ENCODE data around the gene TNS3.

The TNS3 gene

DNA sequence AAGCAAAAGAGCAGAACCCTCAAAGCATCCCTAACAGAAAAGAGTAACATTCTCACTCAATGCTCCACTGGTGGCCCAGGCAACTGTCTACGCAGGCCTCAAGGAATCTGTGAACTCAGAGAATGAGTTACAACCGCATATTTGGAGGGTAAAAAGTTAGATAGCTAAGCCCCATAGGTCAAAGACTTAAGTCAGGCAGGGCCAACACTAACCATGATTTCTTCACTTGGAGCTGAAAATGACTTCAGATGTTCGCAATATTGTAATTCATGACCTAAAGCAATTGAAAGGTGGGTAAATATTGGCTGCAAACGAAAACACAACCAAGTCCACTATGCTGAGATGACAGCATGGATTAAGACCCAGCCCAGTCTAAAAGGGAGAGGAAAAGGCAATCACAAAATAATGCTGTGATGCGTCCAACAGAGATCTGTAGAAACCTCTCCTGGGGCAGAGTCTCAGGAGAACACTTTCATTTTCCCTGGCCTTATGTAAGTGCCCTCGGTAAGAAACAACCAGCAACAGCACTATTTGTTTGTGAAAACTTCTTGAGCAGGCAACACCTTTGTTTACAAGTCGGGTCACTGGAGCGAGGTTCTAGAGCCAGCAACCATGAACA lies 176.5 kb downstream of the TNS3 start:
- TF ChIP-seq, protein P1, sequence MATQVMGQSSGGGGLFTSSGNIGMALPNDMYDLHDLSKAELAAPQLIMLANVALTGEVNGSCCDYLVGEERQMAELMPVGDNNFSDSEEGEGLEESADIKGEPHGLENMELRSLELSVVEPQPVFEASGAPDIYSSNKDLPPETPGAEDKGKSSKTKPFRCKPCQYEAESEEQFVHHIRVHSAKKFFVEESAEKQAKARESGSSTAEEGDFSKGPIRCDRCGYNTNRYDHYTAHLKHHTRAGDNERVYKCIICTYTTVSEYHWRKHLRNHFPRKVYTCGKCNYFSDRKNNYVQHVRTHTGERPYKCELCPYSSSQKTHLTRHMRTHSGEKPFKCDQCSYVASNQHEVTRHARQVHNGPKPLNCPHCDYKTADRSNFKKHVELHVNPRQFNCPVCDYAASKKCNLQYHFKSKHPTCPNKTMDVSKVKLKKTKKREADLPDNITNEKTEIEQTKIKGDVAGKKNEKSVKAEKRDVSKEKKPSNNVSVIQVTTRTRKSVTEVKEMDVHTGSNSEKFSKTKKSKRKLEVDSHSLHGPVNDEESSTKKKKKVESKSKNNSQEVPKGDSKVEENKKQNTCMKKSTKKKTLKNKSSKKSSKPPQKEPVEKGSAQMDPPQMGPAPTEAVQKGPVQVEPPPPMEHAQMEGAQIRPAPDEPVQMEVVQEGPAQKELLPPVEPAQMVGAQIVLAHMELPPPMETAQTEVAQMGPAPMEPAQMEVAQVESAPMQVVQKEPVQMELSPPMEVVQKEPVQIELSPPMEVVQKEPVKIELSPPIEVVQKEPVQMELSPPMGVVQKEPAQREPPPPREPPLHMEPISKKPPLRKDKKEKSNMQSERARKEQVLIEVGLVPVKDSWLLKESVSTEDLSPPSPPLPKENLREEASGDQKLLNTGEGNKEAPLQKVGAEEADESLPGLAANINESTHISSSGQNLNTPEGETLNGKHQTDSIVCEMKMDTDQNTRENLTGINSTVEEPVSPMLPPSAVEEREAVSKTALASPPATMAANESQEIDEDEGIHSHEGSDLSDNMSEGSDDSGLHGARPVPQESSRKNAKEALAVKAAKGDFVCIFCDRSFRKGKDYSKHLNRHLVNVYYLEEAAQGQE (IDR thresholded peaks at IDR 0.05; ENCODE audit: insufficient replicate concordance, low read depth) = no peak
- TF ChIP-seq, protein P2, sequence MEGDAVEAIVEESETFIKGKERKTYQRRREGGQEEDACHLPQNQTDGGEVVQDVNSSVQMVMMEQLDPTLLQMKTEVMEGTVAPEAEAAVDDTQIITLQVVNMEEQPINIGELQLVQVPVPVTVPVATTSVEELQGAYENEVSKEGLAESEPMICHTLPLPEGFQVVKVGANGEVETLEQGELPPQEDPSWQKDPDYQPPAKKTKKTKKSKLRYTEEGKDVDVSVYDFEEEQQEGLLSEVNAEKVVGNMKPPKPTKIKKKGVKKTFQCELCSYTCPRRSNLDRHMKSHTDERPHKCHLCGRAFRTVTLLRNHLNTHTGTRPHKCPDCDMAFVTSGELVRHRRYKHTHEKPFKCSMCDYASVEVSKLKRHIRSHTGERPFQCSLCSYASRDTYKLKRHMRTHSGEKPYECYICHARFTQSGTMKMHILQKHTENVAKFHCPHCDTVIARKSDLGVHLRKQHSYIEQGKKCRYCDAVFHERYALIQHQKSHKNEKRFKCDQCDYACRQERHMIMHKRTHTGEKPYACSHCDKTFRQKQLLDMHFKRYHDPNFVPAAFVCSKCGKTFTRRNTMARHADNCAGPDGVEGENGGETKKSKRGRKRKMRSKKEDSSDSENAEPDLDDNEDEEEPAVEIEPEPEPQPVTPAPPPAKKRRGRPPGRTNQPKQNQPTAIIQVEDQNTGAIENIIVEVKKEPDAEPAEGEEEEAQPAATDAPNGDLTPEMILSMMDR (IDR thresholded peaks at IDR 0.05; ENCODE audit: insufficient read depth, low read length) = no peak
- TF ChIP-seq SPI1 (IDR thresholded peaks at IDR 0.05; ENCODE audit: borderline replicate concordance, low read depth) (no peak), GABPA (IDR thresholded peaks at IDR 0.05; ENCODE audit: low read depth) (no peak), POLR2AphosphoS5 (IDR thresholded peaks at IDR 0.05; ENCODE audit: low read depth) (no peak)
- Histone ChIP-seq H3K27ac (replicated peaks) (no peak overlapping the region), H3K4me3 (replicated peaks; ENCODE audit: insufficient read depth, low read length) (no peak overlapping the region)

DNA sequence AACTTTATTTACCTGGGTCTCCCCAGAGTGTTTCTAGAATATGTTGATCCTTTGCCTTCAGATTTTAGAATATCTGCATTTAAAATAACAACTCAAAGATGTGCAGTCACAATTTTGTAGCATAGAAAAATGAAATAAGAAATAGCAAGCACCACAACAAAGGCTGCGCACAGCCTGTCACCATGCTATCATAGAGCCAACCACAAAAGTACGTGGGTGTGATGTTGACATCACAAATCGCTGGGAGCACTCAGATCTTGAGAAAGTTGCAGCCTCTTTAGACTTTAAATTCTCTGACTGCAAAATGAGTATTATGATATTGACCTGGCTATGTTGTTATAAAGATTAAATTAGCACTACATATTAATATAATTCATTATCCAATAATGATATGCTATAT lies 177.9 kb downstream of the TNS3 start:
- Histone ChIP-seq H3K27ac (replicated peaks) (no peak overlapping the region), H3K27me3 (ENCODE audit: insufficient read depth, poor library complexity, severe bottlenecking) (no peaks in the 10 kb centered on the region), H3K4me3 (replicated peaks; ENCODE audit: insufficient read depth, low read length) (no peak overlapping the region)
- DNase-seq (ENCODE audit: low read depth in 1 of 2, low spot score in 1 of 2) = no peak
- TF ChIP-seq, protein P2 (IDR thresholded peaks at IDR 0.05; ENCODE audit: insufficient read depth, low read length) = no peak
- TF ChIP-seq, protein P1 (IDR thresholded peaks at IDR 0.05; ENCODE audit: insufficient replicate concordance, low read depth) = no peak
- TF ChIP-seq POLR2AphosphoS5 (IDR thresholded peaks at IDR 0.05; ENCODE audit: low read depth) = no peak
- TF ChIP-seq GABPA (IDR thresholded peaks at IDR 0.05; ENCODE audit: low read depth) = no peak
- no peak for TF ChIP-seq SPI1 (IDR thresholded peaks at IDR 0.05; ENCODE audit: borderline replicate concordance, low read depth)

More for the DNA sequence above, 176.5 kb downstream of the TNS3 start:
- no peak for DNase-seq (ENCODE audit: low read depth in 1 of 2, low spot score in 1 of 2)
- H3K27me3 ChIP-seq (ENCODE audit: insufficient read depth, poor library complexity, severe bottlenecking) = no peaks in the 10 kb centered on the region

DNA sequence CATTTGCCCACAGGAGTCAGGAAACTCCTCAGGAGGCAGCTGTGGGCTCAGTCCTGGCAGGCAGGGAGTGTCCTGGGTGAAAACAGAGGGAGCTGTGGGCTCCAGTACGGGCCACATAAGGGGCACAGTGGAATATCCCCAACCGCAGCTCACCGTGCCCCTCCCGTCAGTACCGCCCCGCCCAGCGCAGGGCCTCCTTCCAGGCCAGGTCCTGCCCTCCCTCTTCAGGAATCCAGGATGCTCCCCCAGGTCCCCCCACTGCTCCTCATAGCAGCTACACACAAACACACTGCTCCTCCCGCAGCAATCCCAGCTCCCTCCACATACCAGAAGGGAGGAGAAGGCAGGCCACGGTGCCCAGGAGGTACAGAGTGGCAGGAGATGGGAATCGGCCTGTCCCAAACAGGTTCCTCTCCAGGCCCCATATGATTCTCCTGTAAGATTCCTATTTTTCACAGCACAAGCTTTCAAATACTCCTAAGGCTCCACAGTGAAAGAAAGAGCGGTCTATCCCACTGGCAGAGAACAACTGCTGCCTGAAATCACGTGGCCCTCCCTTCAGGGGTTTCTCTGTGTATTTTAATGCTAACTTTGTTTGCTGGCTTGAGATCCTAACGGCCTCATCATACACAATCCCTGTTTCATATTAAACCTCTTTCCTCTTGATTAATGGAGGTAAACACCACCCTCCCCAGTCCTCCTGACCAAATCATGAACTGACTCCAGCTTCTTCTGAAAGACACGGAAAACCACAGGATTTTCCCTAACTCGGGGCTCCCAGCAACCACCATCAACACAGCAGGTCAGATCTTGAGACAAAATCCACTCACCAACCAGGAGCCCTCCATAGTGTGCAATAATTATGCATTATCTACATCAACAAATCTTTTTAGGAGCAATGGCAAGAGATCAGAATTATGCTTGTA lies 178.7 kb downstream of the TNS3 start:
- Histone ChIP-seq H3K27ac (replicated peaks) (no peak overlapping the region), H3K27me3 (ENCODE audit: insufficient read depth, poor library complexity, severe bottlenecking) (no peaks in the 10 kb centered on the region), H3K4me3 (replicated peaks; ENCODE audit: insufficient read depth, low read length) (no peak overlapping the region)
- no peak for DNase-seq (ENCODE audit: low read depth in 1 of 2, low spot score in 1 of 2)
- TF ChIP-seq, protein P2 (IDR thresholded peaks at IDR 0.05; ENCODE audit: insufficient read depth, low read length) = no peak
- TF ChIP-seq, protein P1 (IDR thresholded peaks at IDR 0.05; ENCODE audit: insufficient replicate concordance, low read depth) = no peak
- TF ChIP-seq SPI1 (IDR thresholded peaks at IDR 0.05; ENCODE audit: borderline replicate concordance, low read depth) = no peak
- no peak for TF ChIP-seq POLR2AphosphoS5 (IDR thresholded peaks at IDR 0.05; ENCODE audit: low read depth)
- no peak for TF ChIP-seq GABPA (IDR thresholded peaks at IDR 0.05; ENCODE audit: low read depth)

Measured in HL-60 (cell line).